Measurements from ENCODE around the gene CPED1.
"Not testable (repeated sequence)": the region's sequence is repeated elsewhere in the genome, so short reads cannot be mapped to it uniquely, and the experiment has no call there.

Gene CPED1

DNA sequence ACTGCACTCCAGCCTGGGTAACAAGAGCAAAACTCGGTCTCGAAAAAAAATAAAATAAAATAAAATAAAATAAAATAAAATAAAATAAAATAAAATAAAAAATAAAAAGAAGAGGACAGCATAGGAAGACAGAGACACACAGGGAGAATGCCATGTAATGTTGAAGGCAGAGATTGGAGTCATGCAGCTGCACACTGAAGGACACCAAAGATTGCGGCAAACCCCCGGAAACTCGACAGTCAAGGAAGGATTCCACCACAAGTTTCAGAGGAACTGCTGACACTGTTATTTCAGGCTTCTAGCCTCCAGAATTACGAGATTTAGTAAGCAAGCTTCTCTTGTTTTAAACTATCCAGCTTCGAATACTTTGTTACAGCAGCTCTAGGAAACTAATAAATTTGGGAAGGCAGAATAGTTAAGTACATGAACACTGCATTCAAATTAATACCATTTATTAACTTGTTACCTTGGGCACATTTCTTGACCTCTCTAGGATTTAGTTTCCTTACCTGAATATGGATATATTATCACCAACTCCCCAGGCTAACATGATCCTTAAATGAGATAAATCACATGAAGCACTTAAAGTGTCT, 9.5 kb downstream of the CPED1 start:
- DNase-seq: peak; percentile 65 to 89 (median 80)

DNA sequence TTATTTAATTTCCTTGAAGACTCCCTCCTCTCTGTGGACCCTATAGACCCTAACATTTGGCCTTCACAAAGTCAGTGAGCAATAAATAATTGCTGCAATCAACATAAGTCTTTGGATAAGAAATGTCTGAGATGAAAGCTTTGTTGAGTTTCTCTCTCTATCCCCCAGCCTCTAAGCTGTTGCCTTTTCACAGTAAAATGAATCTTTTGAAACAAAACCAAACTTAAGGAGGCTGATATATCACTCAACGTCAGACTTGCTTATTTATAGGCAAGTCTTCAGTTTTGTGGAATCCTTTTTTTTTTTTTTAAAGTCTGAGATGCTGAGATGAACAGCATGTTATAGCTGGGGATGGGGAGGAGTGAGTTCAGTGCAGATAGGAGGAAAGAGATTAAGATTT, 10.0 kb downstream of the CPED1 start:
- no peak for DNase-seq

- DNase-seq: peak in 2 of 4 experiments; percentile 38 to 49
Measured at GRCh38 chr7:120998996-120999565, 10.6 kb downstream of the CPED1 start.

DNA sequence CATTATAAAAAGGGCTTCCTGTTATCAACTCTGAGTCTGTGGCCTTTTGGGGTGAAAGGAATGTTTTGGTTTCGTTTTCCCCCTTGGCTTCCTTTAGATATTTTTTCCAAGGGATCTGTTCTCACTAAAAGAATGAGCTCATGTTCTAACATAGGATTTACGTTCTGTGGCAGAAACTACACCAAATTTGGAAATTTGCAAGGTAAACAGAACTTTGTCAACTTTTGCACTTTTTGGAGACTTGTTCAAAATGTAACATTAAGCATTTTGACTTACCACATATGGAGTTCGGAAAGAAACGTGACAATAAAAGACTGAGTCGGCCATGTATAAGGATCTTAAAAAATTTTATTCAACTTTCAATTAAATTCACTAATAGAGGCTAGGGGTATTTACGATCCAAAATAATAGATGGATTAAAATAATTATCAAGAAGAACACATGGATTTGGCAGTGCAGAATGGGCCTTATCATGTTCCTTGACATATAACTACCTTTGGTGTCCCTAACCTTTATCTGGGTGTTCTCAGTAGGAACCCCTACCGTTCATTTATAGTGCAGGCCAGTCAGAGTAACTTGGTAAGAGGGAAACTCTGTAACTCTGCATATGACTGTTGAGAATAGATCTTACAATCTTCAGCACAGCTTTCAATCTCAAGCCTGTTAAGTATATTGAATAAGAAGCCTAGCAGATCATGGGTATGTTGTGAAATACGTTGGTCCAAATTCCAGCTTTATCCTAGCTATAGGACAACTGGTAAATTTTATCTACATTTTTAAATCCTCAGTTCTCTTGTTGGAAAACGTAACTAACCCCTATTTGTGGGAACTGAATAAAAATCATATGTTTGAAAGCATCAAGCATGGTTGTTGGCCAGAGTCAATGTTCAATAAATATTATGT, 11.8 kb downstream of the CPED1 start:
- peak in 1 of 4 experiments; percentile 43 for DNase-seq

- DNase-seq: no peak
Measured at GRCh38 chr7:121001234-121001906, 12.9 kb downstream of the CPED1 start.

- DNase-seq: no peak
Measured at GRCh38 chr7:121002048-121002756, 13.7 kb downstream of the CPED1 start.

DNA sequence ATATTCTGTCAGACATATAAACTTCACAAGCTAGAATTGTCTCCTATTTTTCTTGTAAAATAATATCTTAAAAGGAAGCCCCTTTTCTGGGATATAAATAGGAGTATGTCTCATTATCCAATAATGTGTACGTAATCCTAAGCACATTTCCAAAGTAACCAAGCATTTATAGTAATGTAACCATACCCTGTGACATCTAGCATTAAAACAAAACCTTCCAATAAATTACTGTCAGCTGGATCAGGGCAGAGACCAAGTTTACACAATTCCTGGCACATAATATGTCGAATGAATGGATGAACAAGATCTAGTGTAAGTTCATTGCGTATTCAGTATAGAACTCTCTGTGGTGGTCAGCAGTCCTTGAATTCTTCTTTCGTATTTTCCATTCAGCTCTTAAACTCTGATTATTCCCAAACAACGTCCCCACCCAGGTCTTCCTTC, 14.3 kb downstream of the CPED1 start:
- no peak for DNase-seq

DNA sequence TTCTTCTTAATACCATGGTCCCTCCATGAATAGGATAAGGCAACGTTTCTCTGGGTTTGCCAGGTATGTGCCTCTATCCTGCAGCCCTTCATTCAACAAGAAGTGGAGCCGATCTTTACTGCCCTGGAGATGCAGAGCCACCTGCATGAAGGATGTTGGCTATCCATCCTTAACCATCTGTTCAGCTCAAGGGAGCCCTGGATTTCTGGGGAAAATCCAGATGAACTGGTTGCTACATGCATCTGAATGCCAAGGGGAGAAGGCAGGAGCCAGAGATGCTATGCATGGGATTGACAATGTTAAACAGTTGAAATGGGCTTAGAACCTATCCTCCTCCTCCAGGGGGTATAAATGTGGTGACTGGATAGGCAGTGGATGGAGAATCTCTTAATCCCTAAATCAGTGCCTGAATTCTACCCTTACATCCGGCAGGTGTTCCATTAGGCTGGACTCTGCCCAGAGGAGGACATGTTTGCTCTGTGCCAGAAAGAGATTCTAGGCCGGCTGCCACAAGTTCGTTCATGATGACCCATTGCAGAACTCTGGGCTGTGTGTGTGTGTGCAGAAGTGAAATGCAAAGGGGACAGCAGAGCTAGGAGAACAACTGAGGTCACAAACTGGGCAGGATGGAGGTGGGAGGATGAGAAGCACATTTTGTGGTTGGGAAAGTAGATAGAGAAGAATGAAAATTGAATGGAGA, 15.6 kb downstream of the CPED1 start:
- no peak for DNase-seq

DNA sequence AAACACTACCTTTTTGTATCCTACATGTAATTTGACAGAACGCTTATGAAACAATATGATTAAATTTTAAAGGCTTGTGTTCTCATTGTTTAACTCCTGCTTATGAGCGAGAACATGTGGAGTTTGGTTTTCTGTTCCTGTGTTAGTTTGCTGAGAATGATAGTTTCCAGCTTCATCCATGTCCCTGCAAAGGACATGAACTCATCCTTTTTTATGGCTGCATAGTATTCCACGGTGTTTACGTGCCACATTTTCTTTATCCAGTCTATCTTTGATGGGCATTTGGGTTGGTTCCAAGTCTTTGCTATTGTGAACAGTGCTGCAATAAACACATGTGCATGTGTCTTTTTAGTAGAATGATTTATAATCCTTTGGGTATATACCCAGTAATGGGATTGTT, 16.5 kb downstream of the CPED1 start:
- not testable (repeated sequence) for DNase-seq

DNA sequence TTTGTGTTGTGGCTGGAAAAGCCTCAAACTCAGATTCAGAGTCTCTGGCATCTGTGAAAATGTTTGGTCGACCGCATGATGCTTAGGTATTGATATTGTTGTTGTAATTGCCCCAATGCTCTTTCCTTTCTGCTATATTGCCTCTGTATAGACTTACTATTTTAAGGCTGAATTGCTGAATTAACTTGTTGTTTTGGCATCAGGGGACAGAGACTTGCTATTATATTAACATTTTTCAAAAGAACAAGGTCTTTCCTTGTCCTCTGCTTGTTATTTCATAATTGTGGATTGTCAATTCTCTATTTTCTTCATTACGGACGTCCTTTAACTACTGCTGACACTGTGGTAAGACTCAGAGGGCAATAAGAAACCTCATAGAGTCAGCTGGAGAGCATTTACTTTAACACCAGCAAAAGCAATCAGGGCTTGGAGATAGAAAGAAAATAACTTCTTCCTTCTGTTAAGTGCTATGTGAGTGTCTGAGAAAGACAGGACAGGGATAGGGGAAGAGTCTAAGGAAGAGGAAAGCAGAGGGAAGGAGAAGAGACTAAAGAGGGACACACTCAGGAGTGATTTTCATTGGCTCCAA, 17.6 kb downstream of the CPED1 start:
- no peak for DNase-seq

DNA sequence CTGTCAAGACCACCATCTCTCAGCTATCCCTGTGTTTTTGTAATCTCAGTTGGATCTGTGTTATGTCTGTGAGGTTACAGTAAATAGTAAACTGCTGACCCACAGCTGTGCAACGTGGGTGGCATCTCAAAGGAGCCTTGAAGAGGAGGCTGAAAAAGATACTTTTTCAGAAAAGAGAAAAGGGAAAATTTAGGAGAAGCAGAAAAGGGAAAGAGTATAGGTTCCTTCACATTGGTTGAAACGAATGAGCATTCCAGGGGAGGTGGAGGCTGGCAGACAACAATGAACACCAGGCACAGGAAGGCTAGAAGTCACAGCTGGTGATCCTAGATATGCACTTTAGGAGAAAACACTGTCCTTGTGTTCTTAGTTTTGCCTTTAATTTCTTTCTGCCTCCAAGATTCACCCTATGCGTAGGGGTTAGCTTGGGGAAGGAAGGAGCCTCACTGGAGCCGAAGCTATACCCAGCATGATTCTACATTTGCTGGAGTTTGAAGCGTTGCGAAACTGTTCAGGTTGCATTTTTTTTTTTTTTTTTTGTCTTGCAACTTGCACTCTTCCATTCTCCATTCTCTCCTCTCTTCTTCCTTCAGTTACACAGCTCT, 18.3 kb downstream of the CPED1 start:
- DNase-seq: peak in 3 of 4 experiments; percentile 44 to 56 (median 45)

- no peak for DNase-seq
Measured at GRCh38 chr7:121008816-121009215, 20.3 kb downstream of the CPED1 start.

DNA sequence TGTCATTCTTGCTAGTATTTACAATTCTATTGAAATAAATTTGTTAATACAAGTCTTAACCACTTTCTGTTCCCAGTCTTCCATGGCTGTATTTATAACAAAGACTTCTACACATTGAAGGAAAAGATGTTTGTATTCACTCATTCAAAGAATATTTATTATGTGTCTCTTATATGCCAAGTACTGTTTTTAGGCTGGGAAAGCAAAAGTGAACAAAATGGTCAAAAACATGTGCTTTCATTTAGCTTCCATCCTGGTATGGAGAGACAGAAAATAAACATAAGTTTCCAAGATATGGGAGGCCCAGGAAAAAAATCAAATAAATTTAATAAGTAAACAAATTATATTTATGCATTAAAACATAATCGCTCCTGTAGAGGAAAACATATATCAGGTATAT, 22.9 kb downstream of the CPED1 start:
- no peak for DNase-seq

- no peak for DNase-seq
Measured at GRCh38 chr7:121012170-121012874, 23.8 kb downstream of the CPED1 start.

- DNase-seq: no peak
Measured at GRCh38 chr7:121012919-121013318, 24.4 kb downstream of the CPED1 start.

GRCh38 chr7:121015560-121015959, 27.0 kb downstream of the CPED1 start:
- no peak for DNase-seq

GRCh38 chr7:121016966-121017365, 28.5 kb downstream of the CPED1 start:
- no peak for DNase-seq

DNA sequence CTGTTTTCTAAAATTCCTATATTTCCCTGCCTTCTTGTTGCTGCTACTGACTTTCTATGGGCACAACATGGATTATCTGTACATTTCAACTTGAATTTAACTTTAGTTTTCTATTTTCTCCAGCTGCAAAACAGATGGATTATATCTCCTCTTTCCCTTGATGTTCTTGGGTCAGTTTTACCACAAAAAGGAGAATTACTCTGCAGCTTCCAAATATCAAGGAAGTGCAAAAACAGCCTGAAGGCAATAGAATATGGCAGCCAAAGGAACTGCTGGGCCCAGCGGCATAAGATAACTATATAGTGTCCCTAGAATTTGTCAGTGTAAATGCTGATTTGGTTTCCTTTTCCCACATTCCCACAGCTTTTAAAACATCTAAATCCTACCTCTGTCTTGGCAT, 29.1 kb downstream of the CPED1 start:
- no peak for DNase-seq

GRCh38 chr7:121019018-121019417, 30.5 kb downstream of the CPED1 start:
- DNase-seq: peak; percentile 62 to 90 (median 78)

Measured in suppressor macrophage (primary cell).